Measurements from ENCODE around the gene PDGFRA.

Gene PDGFRA

GRCh38 chr4:54225598-54226403 lies 3.3 kb upstream of the PDGFRA start:
- no peak overlapping the region for H3K4me3 ChIP-seq (ENCODE audit: low read depth, low read length)
- no peaks in the 10 kb centered on the region for H3K36me3 ChIP-seq (ENCODE audit: control insufficient read depth in 2 of 2, insufficient read depth in 1 of 2, low read length in 2 of 2)
- no peaks in the 10 kb centered on the region for H3K4me1 ChIP-seq (ENCODE audit: control insufficient read depth, insufficient read depth, low read length)
- POLR2A ChIA-PET, result no interaction called here
- H3K27ac ChIP-seq (ENCODE audit: extremely low read depth, low read depth, low read length), result no peak overlapping the region
- CTCF ChIA-PET, result interaction anchor here (0.7 to 4.6 kb wide), 2 partner anchors 318 to 320 kb away, joined by 3 to 29 read pairs; no protein-coding TSS in a partner anchor
- H3K9me3 ChIP-seq (ENCODE audit: control insufficient read depth, insufficient read depth, low read depth, low read length), result no peaks in the 10 kb centered on the region
- TF ChIP-seq ZNF366 (tag by site-specific recombination; conservative IDR thresholded peaks at IDR 0.05), result no peak
- no peak for TF ChIP-seq HOXD13 (CRISPR knock-in tag; IDR thresholded peaks at IDR 0.05; ENCODE audit: borderline replicate concordance)
- TF ChIP-seq ZNF529 (tag by site-specific recombination; IDR thresholded peaks at IDR 0.05; ENCODE audit: insufficient replicate concordance), result no peak
- TF ChIP-seq ZFP3 (tag by site-specific recombination; IDR thresholded peaks at IDR 0.05; ENCODE audit: low read depth), result no peak
- no peak for TF ChIP-seq ZNF555 (tag by site-specific recombination; conservative IDR thresholded peaks at IDR 0.05)
- TF ChIP-seq ZNF174 (tag by site-specific recombination; IDR thresholded peaks at IDR 0.05), result no peak
- no peak for TF ChIP-seq ZNF664 (tag by site-specific recombination; IDR thresholded peaks at IDR 0.05)
- TF ChIP-seq AEBP2 (tag by site-specific recombination; IDR thresholded peaks at IDR 0.05; ENCODE audit: borderline replicate concordance), result no peak
- no peak for TF ChIP-seq KLF17 (tag by site-specific recombination; IDR thresholded peaks at IDR 0.05)
- TF ChIP-seq ZNF433 (tag by site-specific recombination; IDR thresholded peaks at IDR 0.05; ENCODE audit: low read depth), result no peak
- no peak for TF ChIP-seq ZBTB8A (tag by site-specific recombination; IDR thresholded peaks at IDR 0.05)
- TF ChIP-seq ZNF677 (tag by site-specific recombination; IDR thresholded peaks at IDR 0.05), result no peak
- no peak for TF ChIP-seq ZNF707 (tag by site-specific recombination; IDR thresholded peaks at IDR 0.05)
- no peak for TF ChIP-seq ZBTB17 (tag by site-specific recombination; IDR thresholded peaks at IDR 0.05)
- no peak for TF ChIP-seq ZNF510 (tag by site-specific recombination; IDR thresholded peaks at IDR 0.05; ENCODE audit: insufficient replicate concordance)
- TF ChIP-seq ZNF398 (tag by site-specific recombination; IDR thresholded peaks at IDR 0.05), result no peak
- no peak for TF ChIP-seq ZNF280C (tag by site-specific recombination; IDR thresholded peaks at IDR 0.05)
- TF ChIP-seq ZNF843 (tag by site-specific recombination; IDR thresholded peaks at IDR 0.05), result no peak

All from HEK293 (cell line).